GM12892 (cell line): ENCODE measurements around the gene DENND1C.

Experiments
- POLR2A ChIP-seq: IDR thresholded peaks from 2 replicates; pipeline ENCODE4 v1.6.1; 2011; ENCODE audit warnings: low read depth, low read length, control low read depth
- POLR2AphosphoS5 ChIP-seq: IDR thresholded peaks from 2 replicates; pipeline ENCODE4 v1.6.1; 2011; ENCODE audit warnings: low read depth, low read length, control low read depth

- TF ChIP-seq POLR2AphosphoS5: no peak
- no peak for TF ChIP-seq POLR2A
These were observed 41.8 kb downstream of the DENND1C start for GRCh38 chr19:6439743-6440142.
